Measurements from ENCODE around the gene CRYBB3. TPM values are rescaled to one million over a fixed set of nuclear protein-coding genes. Genes with fewer than 3 reads are reported as not detected.

CRYBB3 gene
- total and polyA plus RNA-seq, 2 of the 13 experiments (the other 11 are each of a cell fraction or from before 2014, with no cell fraction given) = 0.18 to 0.28 TPM

DNA sequence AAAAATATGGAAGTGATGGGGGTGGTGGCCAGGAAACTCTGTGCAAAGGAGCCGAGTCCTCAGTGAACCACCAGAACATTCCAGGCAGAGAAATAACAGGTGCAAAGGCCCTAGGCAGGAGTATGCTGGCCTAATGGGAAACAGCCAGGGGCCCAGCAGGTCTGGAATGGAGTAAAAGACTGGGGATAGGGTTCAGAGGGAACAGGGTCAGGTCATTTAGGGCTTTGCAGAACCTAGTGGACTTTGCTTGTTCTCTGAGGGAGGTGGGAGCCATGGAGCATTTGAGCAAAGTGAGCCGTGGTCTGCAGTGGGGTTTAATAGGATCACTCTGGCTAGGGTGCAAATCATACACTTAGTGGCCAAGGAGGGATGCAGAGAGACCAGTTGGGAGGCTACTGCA, 8.7 kb downstream of the CRYBB3 start:
- no peak for FAIRE-seq

GRCh38 chr22:25208743-25209505, 9.3 kb downstream of the CRYBB3 start:
- Histone ChIP-seq H3K4me1 (ENCODE audit: insufficient read depth, low read length) (peaks cover 15% of the 10 kb centered on the region), H3K27ac (ENCODE audit: extremely low read length, insufficient read depth, low read length) (no peak overlapping the region), H4K20me1 (ENCODE audit: insufficient read depth, low read length) (no peaks in the 10 kb centered on the region), H3K79me2 (ENCODE audit: insufficient read depth, low read length) (no peaks in the 10 kb centered on the region), H3K36me3 (replicated peaks in 1 of 2; ENCODE audit: control insufficient read depth in 1 of 2, insufficient read depth in 2 of 2, low read length in 2 of 2) (no peaks in the 10 kb centered on the region), H3K9ac (ENCODE audit: insufficient read depth, low read depth, low read length) (no peak overlapping the region), H3K27me3 (ENCODE audit: control insufficient read depth in 1 of 2, insufficient read depth in 2 of 2, low read length in 2 of 2) (no peaks in the 10 kb centered on the region), H3K4me3 (replicated peaks in 1 of 3; ENCODE audit: insufficient read depth in 1 of 3, low read depth in 2 of 3, low read length in 3 of 3) (no peak overlapping the region), H2AFZ (ENCODE audit: low read length) (no peak overlapping the region), H3K9me3 (ENCODE audit: low read length) (no peaks in the 10 kb centered on the region), H3K4me2 (ENCODE audit: low read depth, low read length) (peak overlapping the region; percentile 24)
- 43% methylated on average over 12 of the region's 17 CpGs for WGBS (ENCODE audit: low lambda C conversion rate)
- ChIA-PET POLR2A (no interaction called here), CTCF (ENCODE audit: low intra/inter-chr PET ratio, low total read pairs) (no interaction called here)
- no TSS peak for BruUV-seq (replicated peaks)
- FAIRE-seq (no peak), ATAC-seq (peak; percentile 49), DNase-seq (ENCODE audit: low spot score) (no peak)
- intact Hi-C loops (cut with micrococcal nuclease; ENCODE audit: unreplicated experiment) = no loop called here
- in situ Hi-C loops (cut with HindIII; ENCODE audit: extremely low pct_ligation_motif_present, low pct_unique_long_range_greater_than_20kb) = no loop called here
- TF ChIP-seq CTCF (CRISPR knock-in tag; IDR thresholded peaks at IDR 0.05) (peak; percentile 53), ZNF121 (CRISPR knock-in tag; IDR thresholded peaks at IDR 0.05) (peak; percentile 70; the same call in 1 of the 2 replicates), ZNF354B (CRISPR knock-in tag; IDR thresholded peaks at IDR 0.05) (no peak)
- TF ChIP-seq, protein P1, sequence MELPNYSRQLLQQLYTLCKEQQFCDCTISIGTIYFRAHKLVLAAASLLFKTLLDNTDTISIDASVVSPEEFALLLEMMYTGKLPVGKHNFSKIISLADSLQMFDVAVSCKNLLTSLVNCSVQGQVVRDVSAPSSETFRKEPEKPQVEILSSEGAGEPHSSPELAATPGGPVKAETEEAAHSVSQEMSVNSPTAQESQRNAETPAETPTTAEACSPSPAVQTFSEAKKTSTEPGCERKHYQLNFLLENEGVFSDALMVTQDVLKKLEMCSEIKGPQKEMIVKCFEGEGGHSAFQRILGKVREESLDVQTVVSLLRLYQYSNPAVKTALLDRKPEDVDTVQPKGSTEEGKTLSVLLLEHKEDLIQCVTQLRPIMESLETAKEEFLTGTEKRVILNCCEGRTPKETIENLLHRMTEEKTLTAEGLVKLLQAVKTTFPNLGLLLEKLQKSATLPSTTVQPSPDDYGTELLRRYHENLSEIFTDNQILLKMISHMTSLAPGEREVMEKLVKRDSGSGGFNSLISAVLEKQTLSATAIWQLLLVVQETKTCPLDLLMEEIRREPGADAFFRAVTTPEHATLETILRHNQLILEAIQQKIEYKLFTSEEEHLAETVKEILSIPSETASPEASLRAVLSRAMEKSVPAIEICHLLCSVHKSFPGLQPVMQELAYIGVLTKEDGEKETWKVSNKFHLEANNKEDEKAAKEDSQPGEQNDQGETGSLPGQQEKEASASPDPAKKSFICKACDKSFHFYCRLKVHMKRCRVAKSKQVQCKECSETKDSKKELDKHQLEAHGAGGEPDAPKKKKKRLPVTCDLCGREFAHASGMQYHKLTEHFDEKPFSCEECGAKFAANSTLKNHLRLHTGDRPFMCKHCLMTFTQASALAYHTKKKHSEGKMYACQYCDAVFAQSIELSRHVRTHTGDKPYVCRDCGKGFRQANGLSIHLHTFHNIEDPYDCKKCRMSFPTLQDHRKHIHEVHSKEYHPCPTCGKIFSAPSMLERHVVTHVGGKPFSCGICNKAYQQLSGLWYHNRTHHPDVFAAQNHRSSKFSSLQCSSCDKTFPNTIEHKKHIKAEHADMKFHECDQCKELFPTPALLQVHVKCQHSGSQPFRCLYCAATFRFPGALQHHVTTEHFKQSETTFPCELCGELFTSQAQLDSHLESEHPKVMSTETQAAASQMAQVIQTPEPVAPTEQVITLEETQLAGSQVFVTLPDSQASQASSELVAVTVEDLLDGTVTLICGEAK (IDR thresholded peaks at IDR 0.05) = no peak
- TF ChIP-seq, protein P1 (CRISPR knock-in tag; IDR thresholded peaks at IDR 0.05) = no peak

More for the DNA sequence above, 8.7 kb downstream of the CRYBB3 start:
- ATAC-seq (peak; percentile 45), DNase-seq (ENCODE audit: low spot score) (no peak)
- CTCF ChIA-PET (ENCODE audit: low intra/inter-chr PET ratio, low total read pairs) = no interaction called here
- no peak overlapping the region for H3K27ac ChIP-seq (ENCODE audit: extremely low read length, insufficient read depth, low read length)
- H3K4me2 ChIP-seq (ENCODE audit: low read depth, low read length) = peak overlapping the region; percentile 24
- no peaks in the 10 kb centered on the region for H3K79me2 ChIP-seq (ENCODE audit: insufficient read depth, low read length)
- no peaks in the 10 kb centered on the region for H4K20me1 ChIP-seq (ENCODE audit: insufficient read depth, low read length)
- H3K9me3 ChIP-seq (ENCODE audit: low read length) = no peaks in the 10 kb centered on the region
- no TSS peak for BruUV-seq (replicated peaks)
- POLR2A ChIA-PET = no interaction called here
- intact Hi-C loops (cut with micrococcal nuclease; ENCODE audit: unreplicated experiment) (no loop called here), in situ Hi-C loops (cut with HindIII; ENCODE audit: extremely low pct_ligation_motif_present, low pct_unique_long_range_greater_than_20kb) (no loop called here)
- H3K4me3 ChIP-seq (replicated peaks in 1 of 3; ENCODE audit: insufficient read depth in 1 of 3, low read depth in 2 of 3, low read length in 3 of 3) = no peak overlapping the region
- no peak overlapping the region for H2AFZ ChIP-seq (ENCODE audit: low read length)
- 3% methylated on average over 2 of the region's 2 CpGs for WGBS (ENCODE audit: low lambda C conversion rate)
- TF ChIP-seq ZNF556 (CRISPR knock-in tag; IDR thresholded peaks at IDR 0.05; ENCODE audit: borderline replicate concordance) (no peak), DNMT3B (CRISPR knock-in tag; conservative IDR thresholded peaks at IDR 0.05) (no peak)
- no peak overlapping the region for H3K9ac ChIP-seq (ENCODE audit: insufficient read depth, low read depth, low read length)
- H3K36me3 ChIP-seq (replicated peaks in 1 of 2; ENCODE audit: control insufficient read depth in 1 of 2, insufficient read depth in 2 of 2, low read length in 2 of 2) = no peaks in the 10 kb centered on the region
- H3K27me3 ChIP-seq (ENCODE audit: control insufficient read depth in 1 of 2, insufficient read depth in 2 of 2, low read length in 2 of 2) = no peaks in the 10 kb centered on the region
- H3K4me1 ChIP-seq (ENCODE audit: insufficient read depth, low read length) = peaks cover 15% of the 10 kb centered on the region

Data from HepG2 (cell line).